K562 (cell line): Measurements from ENCODE around the gene MME. TPM values are rescaled to one million over a fixed set of nuclear protein-coding genes. Genes with fewer than 3 reads are reported as not detected.

Experiments
- ASH1L ChIP-seq: fragments of 450-650 bp; IDR thresholded peaks from 2 replicates; pipeline ENCODE4 v1.6.1; 2018; ENCODE audit warnings: borderline replicate concordance, mild to moderate bottlenecking, low read depth; ENCODE audit not compliant: partially characterized antibody
- CEBPG ChIP-seq, 3 experiments: fragments of 200-800 bp in 1 of 3; sonication (Bioruptor generic) in 1 of 3; sonication (generic) in 1 of 3; formaldehyde crosslinking in 1 of 3; IDR thresholded peaks in 2 of 3; conservative IDR thresholded peaks in 1 of 3; 2 replicates each; pipeline versions ENCODE4 v1.6.1 to v1.8.0; 2016 to 2022; ENCODE audit warnings: missing compliant biosample characterization in 2 of 3, missing genetic modification characterization in 2 of 3, mild to moderate bottlenecking in 1 of 3, missing genetic modification reagents in 1 of 3
- EP400 ChIP-seq: fragments of 450-650 bp; IDR thresholded peaks from 2 replicates; pipeline ENCODE4 v1.6.1; 2017; ENCODE audit warnings: antibody characterized with exemption, mild to moderate bottlenecking, moderate library complexity
- ETV1 ChIP-seq: fragments of 450-650 bp; conservative IDR thresholded peaks from 2 replicates; pipeline ENCODE4 v1.6.1; 2016; ENCODE audit warnings: missing genetic modification characterization, control low read depth, low read depth, missing compliant biosample characterization
- HDAC8 ChIP-seq: fragments of 450-650 bp; IDR thresholded peaks from 2 replicates; pipeline ENCODE4 v1.6.1; 2016; ENCODE audit warnings: mild to moderate bottlenecking, missing genetic modification characterization, moderate library complexity, missing compliant biosample characterization
- NCOA4 ChIP-seq: fragments of 450-650 bp; IDR thresholded peaks from 2 replicates; pipeline ENCODE4 v1.6.1; 2018; ENCODE audit warnings: mild to moderate bottlenecking; ENCODE audit not compliant: partially characterized antibody
- NFXL1 ChIP-seq: fragments of 450-650 bp; formaldehyde crosslinking; IDR thresholded peaks from 2 replicates; pipeline ENCODE4 v1.4.0; 2021; ENCODE audit warnings: mild to moderate bottlenecking
- POLR2G ChIP-seq: fragments of 200-400 bp; formaldehyde crosslinking; IDR thresholded peaks from 2 replicates; pipeline ENCODE4 v1.6.1; 2017; ENCODE audit warnings: low read depth, mild to moderate bottlenecking, antibody characterized with exemption, low read length, moderate library complexity
- RUNX1 ChIP-seq: sonication (generic); IDR thresholded peaks from 2 replicates; pipeline ENCODE4 v1.6.1; 2016; ENCODE audit warnings: antibody characterized with exemption, low read depth
- SAFB2 ChIP-seq: fragments of 200-400 bp; formaldehyde crosslinking; IDR thresholded peaks from 2 replicates; pipeline ENCODE4 v1.6.1; 2018; ENCODE audit warnings: borderline replicate concordance, low read length, low read depth, moderate library complexity; ENCODE audit not compliant: severe bottlenecking
- SRF ChIP-seq, 2 experiments: fragments of 250-450, 450-650 bp in 1 of 2; sonication (Bioruptor Pico) in 1 of 2; sonication (generic) in 1 of 2; formaldehyde crosslinking; IDR thresholded peaks; 2 replicates each; pipeline versions ENCODE4 v1.5.0 to v1.5.1; 2020 to 2022; ENCODE audit warnings: mild to moderate bottlenecking in 1 of 2, missing genetic modification reagents in 1 of 2
- TGIF2 ChIP-seq: sonication (generic); formaldehyde crosslinking; IDR thresholded peaks from 2 replicates; pipeline ENCODE4 v1.8.1; 2022; ENCODE audit warnings: mild to moderate bottlenecking, missing genetic modification reagents, moderate library complexity
- ZNF146 ChIP-seq: IDR thresholded peaks from one replicate; pipeline ENCODE4 v1.6.1; 2018; ENCODE audit warnings: missing compliant biosample characterization; ENCODE audit not compliant: unreplicated experiment
- ZNF436 ChIP-seq: fragments of 250-450, 450-650 bp; sonication (Bioruptor Pico); formaldehyde crosslinking; IDR thresholded peaks from 2 replicates; pipeline ENCODE4 v1.7.0; 2020; ENCODE audit warnings: mild to moderate bottlenecking
- polyA plus RNA-seq, 8 experiments: library from polyadenylated mRNA; depleted of rRNA in 4 of 8; stranded (reverse) in 5 of 8; unstranded in 3 of 8; fragments of >200 nt; fragmentation: Nextera tagmentation in 2 of 8; fragmentation: Illumina TruSeq in 1 of 8; extraction: Ambion mirVana in 2 of 8; extraction: Trizol in 1 of 8; gene quantifications; 2 replicates each; pipeline versions ENCODE4 v1.2.1 to v1.2.3, GENCODE V29; 2011 to 2014; ENCODE audit warnings: inconsistent platforms in 1 of 8, missing spikeins in 1 of 8
- total RNA-seq, 7 experiments: library from RNA; depleted of rRNA in 6 of 7; stranded (reverse); fragments of >200 nt in 6 of 7; fragmentation: Illumina TruSeq in 2 of 7; extraction: Trizol in 2 of 7; gene quantifications; 2 replicates each; pipeline versions ENCODE4 v1.2.1 to v1.2.3, GENCODE V29; 2011 to 2021; ENCODE audit warnings: low replicate concordance in 1 of 7
- TF ChIP-seq, protein P1 (sequence below), 2 experiments: fragments of 450-650 bp; IDR thresholded peaks; 2 replicates each; pipeline ENCODE4 v1.6.1; 2016; ENCODE audit warnings: mild to moderate bottlenecking in 2 of 2, borderline replicate concordance in 1 of 2, low read depth in 1 of 2, moderate library complexity in 1 of 2
- TF ChIP-seq, protein P2 (sequence below): fragments of 250-450 bp; sonication (Bioruptor Pico); IDR thresholded peaks from 2 replicates; pipeline ENCODE4 v1.5.0; 2020; ENCODE audit warnings: mild to moderate bottlenecking

Gene MME
- total and polyA plus RNA-seq, 9 of the 15 experiments (the other 6 are each of a cell fraction or from before 2014, with no cell fraction given) = 0.80 to 8.6 (median 2.5) TPM

DNA sequence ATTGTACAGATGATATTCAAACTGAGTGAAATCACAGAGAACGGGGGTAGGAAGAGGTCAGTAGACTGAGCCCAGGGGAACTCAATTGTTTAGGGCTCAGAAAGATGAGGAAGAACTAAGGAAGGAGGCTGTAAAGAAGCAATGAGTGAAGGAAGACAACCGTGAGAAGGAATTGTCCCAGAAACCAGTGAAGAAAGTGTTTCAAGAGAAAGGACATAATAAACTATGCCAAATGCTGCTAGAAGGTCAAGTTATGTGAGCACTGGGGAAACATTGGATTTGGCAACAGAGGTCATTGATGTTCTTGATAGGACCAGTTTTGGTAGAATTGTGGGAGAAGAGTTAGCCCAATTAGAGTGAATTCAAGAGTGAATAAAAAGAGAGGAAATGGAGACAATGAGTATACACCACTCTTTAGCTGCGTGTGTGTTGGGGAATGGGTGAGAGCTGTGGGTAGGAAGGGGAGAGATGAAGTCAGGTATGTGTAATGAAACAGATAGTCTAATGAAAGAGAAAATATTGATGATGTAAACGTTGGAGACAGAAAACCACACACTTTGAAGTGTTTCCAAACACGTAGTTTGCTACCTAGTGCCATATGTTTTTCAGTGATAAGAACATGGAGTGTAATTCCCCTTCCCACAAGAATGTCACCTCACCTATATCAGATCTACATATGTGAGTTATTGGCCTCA lies 42.5 kb upstream of the MME start (continued):
- TF ChIP-seq, protein P1, sequence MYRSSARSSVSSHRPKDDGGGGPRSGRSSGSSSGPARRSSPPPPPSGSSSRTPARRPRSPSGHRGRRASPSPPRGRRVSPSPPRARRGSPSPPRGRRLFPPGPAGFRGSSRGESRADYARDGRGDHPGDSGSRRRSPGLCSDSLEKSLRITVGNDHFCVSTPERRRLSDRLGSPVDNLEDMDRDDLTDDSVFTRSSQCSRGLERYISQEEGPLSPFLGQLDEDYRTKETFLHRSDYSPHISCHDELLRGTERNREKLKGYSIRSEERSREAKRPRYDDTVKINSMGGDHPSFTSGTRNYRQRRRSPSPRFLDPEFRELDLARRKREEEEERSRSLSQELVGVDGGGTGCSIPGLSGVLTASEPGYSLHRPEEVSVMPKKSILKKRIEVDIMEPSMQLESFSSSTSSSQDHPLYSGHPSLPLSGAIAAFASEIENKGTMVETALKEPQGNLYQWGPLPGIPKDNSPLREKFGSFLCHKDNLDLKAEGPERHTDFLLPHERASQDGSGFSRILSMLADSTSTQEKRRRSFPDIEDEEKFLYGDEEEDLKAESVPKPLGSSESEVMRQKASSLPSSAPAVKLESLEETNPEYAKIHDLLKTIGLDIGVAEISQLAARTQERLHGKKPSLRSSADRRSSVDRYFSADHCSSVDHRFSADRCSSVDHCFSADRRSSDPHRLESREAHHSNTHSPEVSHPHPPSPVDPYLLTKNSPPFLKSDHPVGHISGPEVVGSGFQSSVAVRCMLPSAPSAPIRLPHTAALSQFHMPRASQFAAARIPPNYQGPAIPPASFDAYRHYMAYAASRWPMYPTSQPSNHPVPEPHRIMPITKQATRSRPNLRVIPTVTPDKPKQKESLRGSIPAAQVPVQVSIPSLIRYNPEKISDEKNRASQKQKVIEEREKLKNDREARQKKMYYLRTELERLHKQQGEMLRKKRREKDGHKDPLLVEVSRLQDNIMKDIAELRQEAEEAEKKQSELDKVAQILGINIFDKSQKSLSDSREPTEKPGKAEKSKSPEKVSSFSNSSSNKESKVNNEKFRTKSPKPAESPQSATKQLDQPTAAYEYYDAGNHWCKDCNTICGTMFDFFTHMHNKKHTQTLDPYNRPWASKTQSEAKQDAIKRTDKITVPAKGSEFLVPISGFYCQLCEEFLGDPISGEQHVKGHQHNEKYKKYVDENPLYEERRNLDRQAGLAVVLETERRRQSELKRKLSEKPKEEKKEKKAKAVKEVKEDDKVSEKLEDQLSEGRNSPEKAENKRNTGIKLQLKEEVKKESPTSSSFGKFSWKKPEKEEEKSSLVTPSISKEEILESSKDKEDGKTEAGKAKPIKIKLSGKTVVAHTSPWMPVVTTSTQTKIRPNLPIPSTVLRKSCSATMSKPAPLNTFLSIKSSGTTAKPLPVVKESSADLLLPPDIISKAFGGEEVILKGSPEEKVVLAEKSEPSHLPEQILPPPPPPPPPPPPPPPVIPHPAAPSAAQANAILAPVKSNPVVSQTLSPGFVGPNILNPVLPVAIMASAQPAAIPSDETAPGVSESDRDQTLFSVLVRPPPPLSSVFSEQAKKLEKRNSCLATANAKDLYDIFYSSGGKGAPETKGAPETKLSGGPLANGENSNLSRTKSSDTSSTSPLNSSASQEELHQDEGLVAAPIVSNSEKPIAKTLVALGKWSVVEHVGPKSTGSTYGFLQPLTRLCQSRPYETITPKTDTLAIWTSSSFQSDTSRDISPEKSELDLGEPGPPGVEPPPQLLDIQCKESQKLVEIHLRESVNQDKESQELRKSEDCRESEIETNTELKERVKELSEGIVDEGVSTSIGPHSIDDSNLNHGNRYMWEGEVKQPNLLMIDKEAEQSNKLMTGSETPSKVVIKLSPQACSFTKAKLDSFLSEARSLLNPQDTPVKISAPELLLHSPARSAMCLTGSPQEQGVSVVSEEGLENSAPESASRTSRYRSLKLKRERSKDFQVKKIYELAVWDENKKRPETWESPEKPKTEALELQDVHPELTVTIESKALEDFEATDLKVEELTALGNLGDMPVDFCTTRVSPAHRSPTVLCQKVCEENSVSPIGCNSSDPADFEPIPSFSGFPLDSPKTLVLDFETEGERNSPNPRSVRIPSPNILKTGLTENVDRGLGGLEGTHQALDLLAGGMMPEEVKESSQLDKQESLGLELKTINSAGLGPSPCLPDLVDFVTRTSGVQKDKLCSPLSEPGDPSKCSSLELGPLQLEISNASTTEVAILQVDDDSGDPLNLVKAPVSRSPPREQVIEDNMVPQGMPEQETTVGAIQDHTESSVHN (IDR thresholded peaks at IDR 0.05; ENCODE audit: borderline replicate concordance in 1 of 2, low read depth in 1 of 2) = peak in 1 of 2 experiments; percentile 76; a peak in 2 of 4 replicates
- TF ChIP-seq TGIF2 (CRISPR knock-in tag) (no peak), ZNF146 (no peak), RUNX1 (no peak), NCOA4 (no peak), SRF (CRISPR knock-in tag; IDR thresholded peaks at IDR 0.05) (no peak), ETV1 (tag) (0 out of 2 replicates have a peak, but pooled peaks have one; percentile 18), EP400 (peak; percentile 30; the same call in 1 of the 2 replicates), HDAC8 (tag) (0 out of 2 replicates have a peak, but pooled peaks have one; percentile 55), CEBPG (CRISPR knock-in tag; IDR thresholded peaks at IDR 0.05) (peak; percentile 49; the same call in 1 of the 2 replicates), CEBPG (tag; conservative IDR thresholded peaks at IDR 0.05 in 1 of 2, IDR thresholded peaks at IDR 0.05 in 1 of 2) (peak in 1 of 2 experiments; percentile 92; a peak in 2 of 4 replicates), ZNF436 (CRISPR knock-in tag) (no peak), POLR2G (no peak), SAFB2 (no peak), NFXL1 (CRISPR knock-in tag) (no peak), ASH1L (no peak)
- TF ChIP-seq, protein P2, sequence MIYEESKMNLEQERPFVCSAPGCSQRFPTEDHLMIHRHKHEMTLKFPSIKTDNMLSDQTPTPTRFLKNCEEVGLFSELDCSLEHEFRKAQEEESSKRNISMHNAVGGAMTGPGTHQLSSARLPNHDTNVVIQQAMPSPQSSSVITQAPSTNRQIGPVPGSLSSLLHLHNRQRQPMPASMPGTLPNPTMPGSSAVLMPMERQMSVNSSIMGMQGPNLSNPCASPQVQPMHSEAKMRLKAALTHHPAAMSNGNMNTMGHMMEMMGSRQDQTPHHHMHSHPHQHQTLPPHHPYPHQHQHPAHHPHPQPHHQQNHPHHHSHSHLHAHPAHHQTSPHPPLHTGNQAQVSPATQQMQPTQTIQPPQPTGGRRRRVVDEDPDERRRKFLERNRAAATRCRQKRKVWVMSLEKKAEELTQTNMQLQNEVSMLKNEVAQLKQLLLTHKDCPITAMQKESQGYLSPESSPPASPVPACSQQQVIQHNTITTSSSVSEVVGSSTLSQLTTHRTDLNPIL (CRISPR knock-in tag) = 0 out of 2 replicates have a peak, but pooled peaks have one; percentile 58
